GM12873 (cell line): ENCODE results near the gene RIGI.

Experiments used
- TF ChIP-seq, protein P1 (sequence below): IDR thresholded peaks from 2 replicates; pipeline ENCODE4 v1.5.1; 2012; ENCODE audit warnings: low read depth, mild to moderate bottlenecking, moderate library complexity, low read length, control low read depth; ENCODE audit not compliant: insufficient read depth; ENCODE audit errors: missing control alignments

Gene RIGI

DNA sequence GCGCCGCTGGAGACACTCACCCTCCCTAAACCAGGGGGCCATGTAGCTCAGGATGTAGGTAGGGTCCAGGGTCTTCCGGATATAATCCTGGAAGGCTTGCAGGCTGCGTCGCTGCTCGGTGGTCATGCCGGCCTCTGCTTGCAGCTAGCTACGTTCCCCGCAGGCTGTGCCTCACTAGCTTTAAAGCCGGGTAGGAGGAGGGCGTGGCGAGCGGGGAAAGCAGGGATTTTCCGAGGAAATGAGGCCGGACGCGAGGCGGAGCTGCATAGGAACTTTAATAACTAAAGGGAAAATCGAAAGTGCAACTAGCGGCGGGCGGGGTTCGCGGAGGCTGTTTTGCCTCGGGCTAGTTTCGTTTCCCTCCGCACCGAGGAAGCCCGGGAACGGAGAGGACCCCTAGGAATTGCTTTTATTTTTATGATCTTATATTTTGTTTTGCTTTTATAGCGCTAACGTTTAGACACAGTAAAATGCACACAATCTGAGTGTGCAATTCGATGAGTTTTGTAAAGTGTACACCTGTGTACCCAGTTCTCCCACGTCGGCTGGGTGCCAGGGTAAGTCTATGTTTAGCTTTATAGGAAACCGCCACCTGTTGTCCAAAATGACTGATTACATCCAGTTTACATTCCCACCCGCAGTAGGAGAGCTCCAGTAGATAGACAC is at the start of gene RIGI:
Gene RIGI, minus strand, starts transcription at position 156 of the 666 bp plus-strand sequence. Its CDS starts 30 bp downstream, at position 126.
- TF ChIP-seq, protein P1, sequence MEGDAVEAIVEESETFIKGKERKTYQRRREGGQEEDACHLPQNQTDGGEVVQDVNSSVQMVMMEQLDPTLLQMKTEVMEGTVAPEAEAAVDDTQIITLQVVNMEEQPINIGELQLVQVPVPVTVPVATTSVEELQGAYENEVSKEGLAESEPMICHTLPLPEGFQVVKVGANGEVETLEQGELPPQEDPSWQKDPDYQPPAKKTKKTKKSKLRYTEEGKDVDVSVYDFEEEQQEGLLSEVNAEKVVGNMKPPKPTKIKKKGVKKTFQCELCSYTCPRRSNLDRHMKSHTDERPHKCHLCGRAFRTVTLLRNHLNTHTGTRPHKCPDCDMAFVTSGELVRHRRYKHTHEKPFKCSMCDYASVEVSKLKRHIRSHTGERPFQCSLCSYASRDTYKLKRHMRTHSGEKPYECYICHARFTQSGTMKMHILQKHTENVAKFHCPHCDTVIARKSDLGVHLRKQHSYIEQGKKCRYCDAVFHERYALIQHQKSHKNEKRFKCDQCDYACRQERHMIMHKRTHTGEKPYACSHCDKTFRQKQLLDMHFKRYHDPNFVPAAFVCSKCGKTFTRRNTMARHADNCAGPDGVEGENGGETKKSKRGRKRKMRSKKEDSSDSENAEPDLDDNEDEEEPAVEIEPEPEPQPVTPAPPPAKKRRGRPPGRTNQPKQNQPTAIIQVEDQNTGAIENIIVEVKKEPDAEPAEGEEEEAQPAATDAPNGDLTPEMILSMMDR = peak; percentile 42

DNA sequence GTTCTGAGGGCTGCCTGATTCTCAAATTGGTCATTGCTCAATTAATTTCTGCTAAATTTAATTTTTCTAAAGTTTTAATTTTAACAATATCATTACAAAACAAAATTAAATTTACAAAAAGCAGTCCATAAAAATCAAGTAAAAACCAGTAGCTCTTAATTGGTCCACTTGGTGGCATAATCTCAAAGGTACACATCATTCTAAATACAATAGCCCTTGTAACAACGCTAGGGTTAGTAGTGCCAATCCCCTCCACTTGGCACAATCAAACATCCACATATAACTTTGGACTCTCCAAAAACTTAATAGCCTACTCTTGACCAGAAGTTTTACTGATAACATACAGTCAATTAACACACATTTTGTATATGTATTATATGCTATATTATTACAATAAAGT is 48.9 kb upstream of the RIGI start:
- TF ChIP-seq, protein P1 = no peak

DNA sequence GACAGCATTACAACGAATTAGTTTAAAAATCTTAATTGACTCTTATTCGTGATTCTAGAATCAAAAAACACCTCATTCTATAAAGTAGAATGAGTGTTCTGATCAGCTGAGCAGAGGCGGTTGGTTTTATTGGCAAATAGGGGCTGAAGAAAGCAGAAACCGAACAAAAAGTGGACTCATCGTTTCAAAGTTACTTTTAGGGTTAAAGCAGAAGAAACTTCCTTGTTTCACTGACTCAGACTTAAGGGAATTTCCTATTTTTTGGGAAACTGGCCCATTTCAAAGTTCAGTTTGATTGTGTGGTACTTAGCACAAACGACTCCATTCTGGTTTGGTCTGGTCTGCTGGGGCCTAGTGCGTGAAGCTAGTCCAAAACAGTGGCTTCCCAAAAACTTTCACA is 47.8 kb upstream of the RIGI start:
- TF ChIP-seq, protein P1 = no peak

DNA sequence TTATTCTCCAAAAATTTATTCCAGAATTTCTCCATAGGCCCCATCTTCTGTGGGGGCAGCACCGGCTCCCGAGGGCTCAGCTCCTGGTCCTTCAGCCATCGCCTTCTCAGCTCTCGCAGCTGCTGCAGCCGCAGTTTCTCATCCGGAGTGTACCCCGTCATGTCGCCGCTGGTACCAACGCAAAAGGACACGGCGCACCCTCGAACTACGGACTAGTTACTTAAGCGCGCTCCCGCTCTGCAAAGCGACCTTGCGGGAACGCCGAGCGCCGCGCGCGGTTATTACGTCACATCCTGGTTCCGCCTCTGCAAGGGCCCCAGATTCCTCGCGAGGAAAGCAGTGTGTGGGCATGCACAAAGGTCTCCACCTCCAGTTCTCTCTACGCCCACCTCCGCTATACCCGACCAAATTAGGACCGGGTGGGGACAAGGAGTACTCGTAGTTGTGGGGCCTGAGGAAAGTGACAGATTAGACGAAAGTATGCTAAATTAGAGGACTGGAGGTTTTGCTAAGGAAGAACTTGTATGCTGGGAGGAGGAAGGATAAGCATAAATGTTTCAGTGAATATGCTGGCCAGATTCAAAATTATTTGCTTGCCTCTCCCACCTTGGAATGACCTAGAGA is 47.0 kb upstream of the RIGI start, which contains the start of gene NDUFB6:
Gene NDUFB6, minus strand, starts transcription at position 260 of the 624 bp plus-strand sequence. Its CDS starts 99 bp downstream, at position 161.
- TF ChIP-seq, protein P1 = no peak

- TF ChIP-seq, protein P1 = peak; percentile 86
Observed at GRCh38 chr9:32571969-32572899, 46.2 kb upstream of the RIGI start.

GRCh38 chr9:32570262-32570661 is 44.3 kb upstream of the RIGI start:
- TF ChIP-seq, protein P1 = no peak

- TF ChIP-seq, protein P1 = no peak
Observed at GRCh38 chr9:32566770-32567169, 40.8 kb upstream of the RIGI start.
